Heart right ventricle (tissue), 16 donors: ENCODE data around the gene GOSR2. TPM values are rescaled to one million over a fixed set of nuclear protein-coding genes. Genes with fewer than 3 reads are reported as not detected.
"Not testable (repeated sequence)": the region's sequence is repeated elsewhere in the genome, so short reads cannot be mapped to it uniquely, and the experiment has no call there.

Experiments used
- ATAC-seq, 8 donors: fragments of 200-7000 bp; cut with Tn5 transposase; one replicate each; pipeline ENCODE4 v1.9.1; 2020; ENCODE audit warnings: mild to moderate bottlenecking in 8 of 8, moderate library complexity in 8 of 8, moderate number of reproducible peaks in 1 of 8
- DNase-seq, 2 donors: peaks; one replicate each; pipeline ENCODE4 v3.0.0-alpha.2; 2020
- H3K27ac ChIP-seq, 10 donors: fragments of 200-600 bp; sonication (generic) in 2 of 10; one replicate each; pipeline versions ENCODE4 v1.5.0 to v1.8.0; 2020 to 2022; ENCODE audit warnings: mild to moderate bottlenecking in 3 of 10
- H3K27me3 ChIP-seq, 7 donors: fragments of 200-600 bp; one replicate each; pipeline ENCODE4 v1.8.0; 2021 to 2022; ENCODE audit warnings: mild to moderate bottlenecking in 2 of 7
- H3K36me3 ChIP-seq, 9 donors: fragments of 200-600 bp; sonication (generic) in 1 of 9; one replicate each; pipeline versions ENCODE4 v1.5.0 to v1.8.0; 2020 to 2022; ENCODE audit warnings: mild to moderate bottlenecking in 2 of 9
- H3K4me1 ChIP-seq, 9 donors: fragments of 200-600 bp; sonication (generic) in 1 of 9; one replicate each; pipeline versions ENCODE4 v1.5.0 to v1.8.0; 2020 to 2022; ENCODE audit warnings: mild to moderate bottlenecking in 4 of 9
- H3K4me3 ChIP-seq, 10 donors: fragments of 200-600 bp; sonication (generic) in 2 of 10; one replicate each; pipeline versions ENCODE4 v1.5.0 to v1.8.0; 2020 to 2022; ENCODE audit warnings: mild to moderate bottlenecking in 7 of 10, moderate library complexity in 2 of 10
- H3K9me3 ChIP-seq, 11 donors: fragments of 200-600 bp in 10 of 11; sonication (generic) in 2 of 11; one replicate each; pipeline versions ENCODE4 v1.5.0 to v1.8.0; 2013 to 2022; ENCODE audit warnings: mild to moderate bottlenecking in 2 of 11, control low read depth in 1 of 11, moderate library complexity in 1 of 11
- WGBS, 2 donors: extraction: QIAGEN DNeasy Blood & Tissue Kit; methylation state at CpG; one replicate each; pipeline ENCODE4 v1.1.7; 2013; ENCODE audit warnings: inconsistent platforms in 1 of 2; 5-methylcytosine and 5-hydroxymethylcytosine counted together
- intact Hi-C, 10 donors: fragments of 100-400 bp; cut with DNase I; formaldehyde crosslinking; loops; one replicate each; pipeline versions ENCODE4 v1.11.1 to v1.14.2; 2022
- polyA plus RNA-seq, 2 donors: library from polyadenylated mRNA; stranded (reverse); fragments of 200-250 nt; gene quantifications; one replicate each; pipeline ENCODE4 v1.2.3, GENCODE V29; 2013
- total RNA-seq, 10 donors: library from RNA; stranded (reverse); fragmentation: NEBNext Ultra II Directional in 3 of 10; extraction: Animal tissue kit (Norgen Biotek cat#: 25700) in 3 of 10; gene quantifications; one replicate each; pipeline versions ENCODE4 v1.2.1 to v1.2.4, GENCODE V29; 2021 to 2023
- TF ChIP-seq, protein P1 (sequence below), 9 donors: fragments of 200-600 bp; sonication (generic) in 2 of 9; IDR thresholded peaks; one replicate each; pipeline versions ENCODE4 v1.5.0 to v1.8.0; 2021 to 2022; ENCODE audit warnings: antibody characterized with exemption in 9 of 9, mild to moderate bottlenecking in 5 of 9, moderate library complexity in 1 of 9
- donor health status: Arrhythmogenic right ventricular cardiomyopathy.
- donor health status: ischemic (EF 13 %, LVEDD 7.1; RV severe dilation, severe dysfunction).
- donor health status: healthy with polysubstance abuse.
- donor health status: DM: no; HTN: yes; CAD: no.
- donor health status: DM: no; HTN: no; CAD: no.
- donor health status: ischemic (EF 25% LVEDD 6.9; RV normal size, moderate dysfunction).
- donor health status: ischemic (EF 25% LVEDD 5.7; RV mildly dilated, moderate dysfunction).
- donor health status: healthy.
- donor health status: DM: yes; HTN: yes; CAD: no.
- donor health status: Ischemic cardiomyopathy.
- donor health status: ischemic (EF 35%, LVEDD 5.7; RV mildly dilated, moderate dysfunction).
- donor health status: nonischemic (EF 11% LVEDD 7.7; RV severe dilation, severe dysfunction).
- donor health status: DM: yes; HTN: yes; CAD: no.
- donor health status: PGD.
- donor health status: ischemic (EF 29% LVEDD 5.4; RV normal size, mild dysfunction).
- donor health status: nonischemic (EF 23%, LVEDD 6.1; RV moderate dilation, normal function).

Gene GOSR2
- total and polyA plus RNA-seq, 12 donors = 20.3 to 47.3 (median 40.0) TPM

DNA sequence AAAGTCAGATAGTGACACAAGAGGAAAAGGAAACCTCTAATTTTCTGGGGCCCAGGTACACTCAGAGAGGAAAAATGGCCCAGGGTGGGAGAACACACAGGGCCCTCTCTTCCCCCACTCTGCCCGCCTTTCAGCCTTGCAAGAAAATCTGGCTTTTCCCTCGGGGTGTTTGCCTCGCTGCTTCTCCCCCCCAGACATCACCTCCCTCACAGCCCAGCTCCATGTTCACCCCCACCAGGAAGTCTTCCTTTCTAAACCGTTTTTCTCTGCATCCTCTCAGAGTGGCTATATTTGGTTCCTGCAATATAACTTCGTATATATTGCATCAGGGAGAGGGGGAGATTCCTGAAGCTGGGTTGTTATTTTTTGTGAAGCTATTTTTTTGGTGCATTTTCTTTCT, 28.7 kb downstream of the GOSR2 start:
- Histone ChIP-seq H3K27ac (no peak overlapping the region), H3K27me3 (peaks cover 0 to 16% (median 0%) of the 10 kb centered on the region in 7 donors), H3K9me3 (peaks cover 0 to 4% (median 0%) of the 10 kb centered on the region in 11 donors), H3K36me3 (peaks cover 0 to 15% (median 0%) of the 10 kb centered on the region in 9 donors), H3K4me1 (peaks cover 0 to 9% (median 0%) of the 10 kb centered on the region in 9 donors), H3K4me3 (no peak overlapping the region)
- intact Hi-C loops = no loop called here
- TF ChIP-seq, protein P1, sequence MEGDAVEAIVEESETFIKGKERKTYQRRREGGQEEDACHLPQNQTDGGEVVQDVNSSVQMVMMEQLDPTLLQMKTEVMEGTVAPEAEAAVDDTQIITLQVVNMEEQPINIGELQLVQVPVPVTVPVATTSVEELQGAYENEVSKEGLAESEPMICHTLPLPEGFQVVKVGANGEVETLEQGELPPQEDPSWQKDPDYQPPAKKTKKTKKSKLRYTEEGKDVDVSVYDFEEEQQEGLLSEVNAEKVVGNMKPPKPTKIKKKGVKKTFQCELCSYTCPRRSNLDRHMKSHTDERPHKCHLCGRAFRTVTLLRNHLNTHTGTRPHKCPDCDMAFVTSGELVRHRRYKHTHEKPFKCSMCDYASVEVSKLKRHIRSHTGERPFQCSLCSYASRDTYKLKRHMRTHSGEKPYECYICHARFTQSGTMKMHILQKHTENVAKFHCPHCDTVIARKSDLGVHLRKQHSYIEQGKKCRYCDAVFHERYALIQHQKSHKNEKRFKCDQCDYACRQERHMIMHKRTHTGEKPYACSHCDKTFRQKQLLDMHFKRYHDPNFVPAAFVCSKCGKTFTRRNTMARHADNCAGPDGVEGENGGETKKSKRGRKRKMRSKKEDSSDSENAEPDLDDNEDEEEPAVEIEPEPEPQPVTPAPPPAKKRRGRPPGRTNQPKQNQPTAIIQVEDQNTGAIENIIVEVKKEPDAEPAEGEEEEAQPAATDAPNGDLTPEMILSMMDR (IDR thresholded peaks at IDR 0.05) = no peak
- ATAC-seq = no peak
- DNase-seq = no peak
- 28 to 30% methylated on average over 5 of the region's 5 CpGs for WGBS, 2 donors

DNA sequence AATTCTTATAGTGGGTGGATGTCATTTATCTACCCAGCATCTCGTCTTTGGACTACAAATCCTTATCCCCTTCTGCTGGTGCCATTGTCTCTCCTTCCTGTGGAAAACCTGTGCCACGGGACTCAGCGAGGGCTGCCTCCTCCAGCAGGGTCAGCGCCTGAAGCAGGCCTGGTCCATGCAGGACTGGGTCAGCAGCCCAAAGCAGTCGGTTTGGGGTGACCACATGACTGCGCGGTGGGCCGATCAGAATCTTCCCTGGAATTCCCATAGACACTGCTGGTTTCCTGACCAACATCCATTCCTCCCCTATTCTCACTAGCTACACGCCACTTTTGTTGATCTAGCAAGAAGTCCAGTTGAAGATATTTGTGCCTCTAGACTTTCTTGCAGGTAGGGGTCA, 29.2 kb downstream of the GOSR2 start:
- intact Hi-C loops = no loop called here
- TF ChIP-seq, protein P1 (IDR thresholded peaks at IDR 0.05) = no peak
- Histone ChIP-seq H3K27me3 (peaks cover 0 to 16% (median 0%) of the 10 kb centered on the region in 7 donors), H3K4me3 (no peak overlapping the region), H3K27ac (no peak overlapping the region), H3K9me3 (peaks cover 0 to 4% (median 0%) of the 10 kb centered on the region in 11 donors), H3K36me3 (peaks cover 0 to 15% (median 0%) of the 10 kb centered on the region in 9 donors), H3K4me1 (peaks cover 0 to 9% (median 0%) of the 10 kb centered on the region in 9 donors)
- ATAC-seq (no peak), DNase-seq (no peak)
- 73 to 81% methylated on average over 9 of the region's 9 CpGs for WGBS, 2 donors

DNA sequence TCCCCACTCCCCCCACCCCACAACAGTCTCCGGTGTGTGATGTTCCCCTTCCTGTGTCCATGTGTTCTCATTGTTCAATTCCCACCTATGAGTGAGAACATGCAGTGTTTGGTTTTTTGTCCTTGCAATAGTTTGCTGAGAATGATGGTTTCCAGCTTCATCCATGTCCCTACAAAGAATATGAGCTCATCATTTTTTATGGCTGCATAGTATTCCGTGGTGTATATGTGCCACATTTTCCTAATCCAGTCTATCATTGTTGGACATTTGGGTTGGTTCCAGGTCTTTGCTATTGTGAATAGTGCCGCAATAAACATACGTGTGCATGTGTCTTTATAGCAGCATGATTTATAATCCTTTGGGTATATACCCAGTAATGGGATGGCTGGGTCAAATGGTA, 30.2 kb downstream of the GOSR2 start:
- H3K4me3 ChIP-seq, H3K4me1 ChIP-seq, DNase-seq, H3K9me3 ChIP-seq, H3K27ac ChIP-seq, ATAC-seq, intact Hi-C loops: not testable (repeated sequence)
- 80 to 89% methylated on average over 2 of the region's 4 CpGs for WGBS, 2 donors
- peaks cover 0 to 13% (median 0%) of the 10 kb centered on the region in 9 donors for H3K36me3 ChIP-seq
- H3K27me3 ChIP-seq = peaks cover 0 to 16% (median 0%) of the 10 kb centered on the region in 7 donors

DNA sequence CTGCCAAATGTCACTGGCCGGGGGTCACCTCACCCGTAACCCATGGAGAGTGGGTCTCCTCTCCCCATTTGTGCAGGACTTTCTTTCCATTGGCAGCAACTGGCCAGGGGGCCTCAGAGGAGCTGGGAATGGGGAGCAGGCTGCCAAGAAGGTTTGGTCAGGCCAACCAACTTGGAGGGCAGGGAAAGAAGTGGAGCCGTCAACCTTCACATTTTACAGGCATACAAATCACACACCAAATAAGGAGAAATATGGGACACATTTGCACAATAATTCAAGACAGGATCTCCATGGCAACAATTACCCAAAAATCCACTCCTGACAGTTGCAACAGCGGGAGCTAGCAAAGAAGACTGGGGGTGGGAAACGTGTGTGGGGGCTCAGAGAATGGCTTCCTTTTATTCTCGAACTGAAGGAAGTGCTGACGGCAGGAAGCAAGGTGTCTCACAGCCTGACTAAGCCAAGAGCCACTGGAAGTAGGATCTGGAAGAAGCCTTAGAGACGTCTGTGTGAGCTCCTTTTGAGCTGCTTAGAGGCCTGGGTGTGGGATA, 35.2 kb downstream of the GOSR2 start:
- Histone ChIP-seq H3K36me3 (no peaks in the 10 kb centered on the region), H3K4me1 (peaks cover 0 to 4% (median 0%) of the 10 kb centered on the region in 9 donors), H3K4me3 (no peak overlapping the region), H3K27me3 (peaks cover 0 to 8% (median 0%) of the 10 kb centered on the region in 7 donors), H3K27ac (no peak overlapping the region), H3K9me3 (peaks cover 0 to 4% (median 0%) of the 10 kb centered on the region in 11 donors)
- TF ChIP-seq, protein P1 (IDR thresholded peaks at IDR 0.05) = no peak
- ATAC-seq (no peak), DNase-seq (no peak)
- intact Hi-C loops = no loop called here
- 57 to 65% methylated on average over 8 of the region's 8 CpGs for WGBS, 2 donors

GRCh38 chr17:46960152-46960551, 37.2 kb downstream of the GOSR2 start:
- peaks cover 0 to 8% (median 0%) of the 10 kb centered on the region in 7 donors for H3K27me3 ChIP-seq
- H3K27ac ChIP-seq = no peak overlapping the region
- no peaks in the 10 kb centered on the region for H3K36me3 ChIP-seq
- ATAC-seq (no peak), DNase-seq (no peak)
- H3K4me1 ChIP-seq = peaks cover 0 to 4% (median 0%) of the 10 kb centered on the region in 9 donors
- no peaks in the 10 kb centered on the region for H3K9me3 ChIP-seq
- TF ChIP-seq, protein P1 (IDR thresholded peaks at IDR 0.05) = no peak
- intact Hi-C loops = no loop called here
- no peak overlapping the region for H3K4me3 ChIP-seq
- WGBS, 2 donors = 45 to 48% methylated on average over 2 of the region's 2 CpGs
